Measurements from ENCODE around the gene EFCAB7.

The EFCAB7 gene

DNA sequence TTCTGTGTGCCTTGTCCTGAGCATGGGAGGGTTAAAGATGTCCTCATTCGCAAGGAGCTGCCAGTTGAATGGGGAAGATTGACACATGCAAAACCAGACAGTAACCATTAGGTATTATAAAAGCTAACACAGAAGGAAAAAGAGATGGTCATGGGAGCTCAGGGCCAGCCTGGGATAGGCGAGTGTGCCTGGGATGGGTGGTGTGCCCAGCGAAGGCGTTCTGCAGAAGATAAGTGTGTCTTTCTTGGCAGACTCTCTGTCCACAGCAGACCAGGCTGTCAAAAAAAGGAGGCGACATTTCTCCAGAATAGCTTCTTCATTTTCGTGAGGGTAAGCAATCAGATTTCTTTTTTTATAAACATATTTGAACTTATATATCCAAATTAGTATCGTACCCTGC, 84.0 kb downstream of the EFCAB7 start:
- DNase-seq, result no peak

DNA sequence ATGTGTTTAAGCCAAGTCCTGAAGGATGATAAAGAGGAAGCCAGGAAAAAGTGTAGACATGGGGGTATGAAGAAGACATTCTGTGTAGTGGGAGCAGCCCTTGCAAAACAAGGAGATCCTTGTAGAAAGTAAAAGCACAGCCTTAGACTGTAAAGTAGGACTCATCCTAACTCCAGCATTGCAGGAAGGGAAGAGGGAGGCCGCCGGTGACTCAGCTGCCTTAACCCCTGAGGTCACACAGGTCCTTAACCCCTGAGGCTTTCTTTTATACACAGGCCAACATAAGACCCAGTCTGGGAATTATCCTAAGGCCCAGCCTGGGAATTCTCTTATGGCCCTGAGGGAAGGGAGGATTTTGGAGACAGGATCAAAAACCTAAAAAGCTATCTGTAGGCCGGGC, 87.9 kb downstream of the EFCAB7 start:
- no peak for DNase-seq

DNA sequence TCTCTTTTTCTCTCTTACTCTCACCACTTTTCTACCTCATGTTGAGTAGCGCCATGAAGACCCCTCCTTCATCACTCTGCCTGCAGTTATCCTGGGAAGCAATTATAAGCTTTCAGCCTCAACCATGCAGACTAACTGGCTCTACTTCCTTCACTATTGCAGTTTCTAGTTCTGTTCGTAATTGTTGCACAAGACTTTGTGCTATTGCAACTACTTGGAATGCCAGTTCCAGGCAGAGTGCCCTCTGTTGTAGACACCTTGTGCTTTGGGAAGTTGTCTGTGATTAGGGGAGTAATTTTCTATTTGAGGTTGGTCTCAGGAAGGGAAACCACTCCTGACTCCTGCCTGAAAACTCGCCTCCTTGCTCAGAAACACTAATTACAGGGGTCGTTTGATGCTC, 89.2 kb downstream of the EFCAB7 start:
- no peak for DNase-seq

DNA sequence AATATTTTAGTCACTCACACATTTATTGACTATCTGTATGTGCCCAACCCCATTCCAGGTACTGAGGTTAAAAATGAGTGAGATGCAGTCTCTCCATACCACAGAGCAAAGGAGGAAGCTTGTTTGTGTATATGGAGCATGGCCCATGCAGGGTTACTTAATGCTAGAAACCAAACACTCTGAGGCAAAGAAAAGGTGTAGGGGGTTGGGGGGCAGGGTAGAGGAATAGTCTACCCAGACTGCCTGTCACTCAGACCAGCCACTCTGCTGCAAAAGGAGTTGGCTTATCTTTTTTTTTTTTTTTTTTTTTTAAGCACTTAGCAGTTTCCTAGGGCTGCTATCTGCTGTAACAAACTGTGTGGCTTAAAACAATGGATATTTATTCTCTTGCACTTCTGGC, 89.6 kb downstream of the EFCAB7 start:
- DNase-seq, result no peak

DNA sequence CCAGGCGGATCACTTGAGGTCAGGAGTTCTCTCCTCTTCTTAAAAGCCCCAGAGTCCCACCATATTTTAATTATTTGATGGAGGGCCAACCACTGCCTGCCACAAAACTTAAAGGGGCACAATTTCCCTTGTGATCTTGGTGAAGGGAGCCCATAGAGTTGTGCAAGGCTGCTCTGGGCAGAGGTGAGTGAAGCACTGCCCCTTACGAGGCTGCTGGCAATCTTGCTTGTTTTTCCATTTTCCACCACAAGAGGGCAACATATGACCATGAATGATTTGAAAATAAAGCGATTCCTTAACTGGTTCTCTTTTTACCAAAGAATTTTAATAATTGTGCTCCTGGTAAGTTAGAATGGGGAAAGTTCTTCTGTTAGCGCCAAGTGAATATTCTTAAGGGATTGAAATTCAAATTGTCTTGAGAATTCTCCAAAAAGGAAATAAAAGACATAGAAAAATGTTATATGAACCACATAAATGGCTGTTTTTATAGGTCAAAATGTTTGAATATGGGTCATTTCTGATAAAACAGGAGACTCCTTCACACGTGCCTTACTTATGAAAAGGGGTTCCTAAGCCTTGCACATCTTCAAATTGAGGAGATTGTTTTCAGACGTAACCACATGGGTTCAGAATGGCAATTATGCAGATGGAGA, 92.6 kb downstream of the EFCAB7 start:
- peak in 1 of 2 experiments; percentile 51 for DNase-seq

DNA sequence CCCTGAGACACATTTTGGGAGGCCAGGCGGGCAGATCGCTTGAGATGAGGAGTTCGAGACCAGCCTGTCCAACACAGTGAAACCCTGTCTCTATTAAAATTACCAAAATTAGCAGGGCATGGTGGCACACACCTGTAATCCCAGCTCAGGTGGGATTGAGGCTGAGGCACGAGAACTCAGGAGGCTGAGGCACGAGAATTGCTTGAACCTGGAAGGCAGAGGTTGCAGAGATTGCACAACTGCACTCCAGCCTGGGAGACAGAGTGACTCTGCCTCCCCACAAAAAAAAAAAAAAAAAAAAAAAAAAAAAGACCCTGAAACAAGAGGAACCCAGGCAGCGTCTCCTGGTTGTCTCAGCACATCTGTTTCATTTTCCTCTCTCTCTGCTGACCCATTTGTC, 94.1 kb downstream of the EFCAB7 start:
- no peak for DNase-seq

DNA sequence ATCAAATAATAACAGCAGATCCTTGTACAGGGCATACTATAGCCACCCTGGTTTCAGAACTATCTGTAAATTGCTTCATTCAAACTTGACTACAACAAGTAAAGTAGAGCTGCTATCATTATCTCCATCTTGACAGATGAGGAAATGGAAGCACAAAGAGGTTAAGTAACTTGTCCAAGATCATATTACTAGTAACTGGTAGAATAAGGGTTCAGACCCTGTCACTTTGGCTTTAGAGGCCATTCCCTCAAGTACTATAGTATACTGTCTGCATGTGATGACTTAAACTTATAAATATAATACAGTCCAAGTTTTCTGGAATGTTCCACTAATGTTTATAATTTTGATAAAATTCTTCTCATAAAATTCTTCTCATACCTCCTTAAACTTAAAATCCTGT, 94.7 kb downstream of the EFCAB7 start:
- DNase-seq, result no peak

DNA sequence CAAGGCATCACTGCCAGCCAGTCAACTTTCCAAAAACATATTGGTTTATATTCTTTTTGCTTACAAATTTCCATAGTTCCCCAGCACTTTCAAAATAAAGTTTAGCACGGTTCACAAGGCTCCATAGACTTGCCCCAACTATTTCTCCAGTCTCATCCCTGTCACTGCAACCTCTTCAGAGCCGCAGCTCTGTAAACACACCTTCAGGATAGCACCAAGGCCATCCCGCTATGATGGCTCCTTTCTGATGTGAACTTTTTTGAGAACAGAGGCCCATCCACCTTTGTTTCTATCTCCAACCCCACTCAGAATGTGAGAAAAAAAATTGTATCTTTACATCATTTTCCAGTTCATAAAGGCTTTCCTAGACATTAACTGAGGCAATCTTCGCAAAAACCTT, 96.2 kb downstream of the EFCAB7 start:
- DNase-seq, result no peak

DNA sequence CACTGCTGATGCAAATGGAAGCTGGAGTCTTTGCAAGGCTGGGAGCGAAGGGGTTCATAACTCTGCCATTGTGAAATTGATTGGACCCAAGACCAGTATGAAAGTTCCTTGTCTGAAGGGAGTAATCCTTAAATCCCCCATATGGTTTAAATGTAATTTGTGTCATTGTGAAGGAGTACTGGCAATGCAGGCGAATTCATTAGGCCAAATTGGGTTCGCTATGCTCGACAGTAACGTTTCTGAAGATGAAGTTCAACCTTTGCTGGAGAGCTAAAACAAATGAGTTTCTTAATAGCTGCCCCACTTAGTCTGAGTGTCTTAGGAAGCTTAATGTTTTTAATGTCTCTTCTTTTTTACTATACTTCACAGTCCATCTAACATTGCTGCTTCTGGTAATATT, 97.3 kb downstream of the EFCAB7 start:
- DNase-seq, result no peak

DNA sequence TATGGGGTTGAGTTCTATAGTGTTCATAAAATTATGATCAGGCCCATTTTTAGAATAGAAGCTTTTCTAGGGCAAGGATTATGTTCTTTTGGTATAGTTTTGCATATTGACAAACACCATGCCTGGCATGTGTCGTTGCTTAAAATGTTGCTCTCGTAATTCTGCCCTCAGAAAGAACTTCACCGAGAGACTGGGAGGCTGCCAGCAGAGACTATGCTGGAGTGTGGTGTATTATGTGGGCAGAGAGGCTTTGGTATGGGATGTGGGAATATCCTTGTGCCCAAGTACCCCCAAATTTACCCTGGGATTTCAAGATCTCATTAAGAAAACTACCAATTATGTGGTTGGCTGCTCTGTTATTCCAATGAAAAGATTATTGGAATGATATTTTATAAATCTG, 97.8 kb downstream of the EFCAB7 start:
- no peak for DNase-seq

DNA sequence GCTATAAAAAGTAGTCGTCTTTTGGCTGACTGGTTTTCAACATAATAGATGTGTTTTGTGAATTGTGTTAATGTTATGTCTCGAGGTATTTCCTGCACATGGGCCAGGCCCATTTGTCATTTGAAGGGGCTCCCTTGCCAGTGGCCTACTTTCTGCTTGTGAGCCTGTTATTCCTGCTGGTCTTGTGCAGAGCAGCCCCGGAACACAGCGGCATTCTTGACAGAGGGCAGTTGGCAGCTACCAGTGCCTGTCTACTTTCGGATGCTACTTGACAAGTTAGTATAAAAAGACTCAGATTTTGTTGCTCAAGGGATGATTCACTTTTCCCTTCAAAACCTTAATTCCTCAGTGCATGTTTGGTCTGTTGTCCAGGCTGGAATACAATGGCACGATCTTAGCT, 98.4 kb downstream of the EFCAB7 start:
- peak; percentile 26 to 64 for DNase-seq
